SK-N-SH (cell line): ENCODE data around the gene ACSF3. TPM values are rescaled to one million over a fixed set of nuclear protein-coding genes. Genes with fewer than 3 reads are reported as not detected.

Experiments used
- CTCF ChIA-PET: fragments of 300-600, 350-600 bp; formaldehyde crosslinking; extraction: SDS; loops from one replicate; lab custom pipeline; 2021; lab: Yijun Ruan, JAX
- POLR2A ChIA-PET: fragments of 350-600 bp; sonication (Branson Sonifier 250); formaldehyde crosslinking; extraction: SDS; loops from one replicate; lab custom pipeline; 2020; ENCODE audit warnings: antibody characterized with exemption, inconsistent platforms; lab: Yijun Ruan, JAX
- DNase-seq: peaks from one replicate; pipeline ENCODE4 v3.0.0; 2012
- H2AFZ ChIP-seq: fragments of 200-600 bp; sonication (generic); 2 replicates; pipeline ENCODE4 v1.8.1; 2016; ENCODE audit warnings: antibody characterized with exemption, mild to moderate bottlenecking, low read depth
- H3F3A ChIP-seq: fragments of 200-600 bp; sonication (generic); replicated peaks from 2 replicates; pipeline ENCODE3; 2016; ENCODE audit warnings: antibody characterized with exemption, mild to moderate bottlenecking; ENCODE audit not compliant: insufficient read depth
- H3K27ac ChIP-seq, 2 experiments: fragments of 200-500 bp in 1 of 2; fragments of 200-600 bp in 1 of 2; sonication (Bioruptor generic) in 1 of 2; sonication (generic), shearing (Covaris generic) in 1 of 2; 2 replicates each; pipeline versions ENCODE4 v1.5.1 to v1.6.1; 2014 to 2016; ENCODE audit warnings: low read depth in 2 of 2, inconsistent platforms in 1 of 2, low read length in 1 of 2, mild to moderate bottlenecking in 1 of 2, mixed read lengths in 1 of 2
- H3K27me3 ChIP-seq: fragments of 200-600 bp; sonication (generic), shearing (Covaris generic); 2 replicates; pipeline ENCODE4 v1.6.1; 2016; ENCODE audit warnings: mixed run types; ENCODE audit not compliant: insufficient read depth
- H3K36me3 ChIP-seq, 2 experiments: fragments of 200-500 bp in 1 of 2; fragments of 200-600 bp in 1 of 2; sonication (Bioruptor generic) in 1 of 2; sonication (generic) in 1 of 2; replicated peaks in 1 of 2; 2 replicates each; pipeline versions ENCODE3 to v1.5.1; 2014 to 2016; ENCODE audit warnings: low read length in 1 of 2, mild to moderate bottlenecking in 1 of 2; ENCODE audit not compliant: insufficient read depth in 2 of 2, control insufficient read depth in 1 of 2
- H3K4me1 ChIP-seq, 2 experiments: fragments of 200-500 bp in 1 of 2; fragments of 200-600 bp in 1 of 2; sonication (Bioruptor generic) in 1 of 2; sonication (generic), shearing (Covaris generic) in 1 of 2; 2 replicates each; pipeline versions ENCODE4 v1.5.1 to v1.6.1; 2014 to 2016; ENCODE audit warnings: low read depth in 1 of 2, low read length in 1 of 2, mixed run types in 1 of 2; ENCODE audit not compliant: insufficient read depth in 2 of 2, control insufficient read depth in 1 of 2
- H3K4me2 ChIP-seq: fragments of 200-600 bp; sonication (generic), shearing (Covaris generic); 2 replicates; pipeline ENCODE4 v1.6.1; 2017; ENCODE audit warnings: mixed run types
- H3K4me3 ChIP-seq, 2 experiments: fragments of 200-500 bp in 1 of 2; fragments of 200-600 bp in 1 of 2; sonication (Bioruptor generic) in 1 of 2; sonication (generic), shearing (Covaris generic) in 1 of 2; 2 replicates each; pipeline versions ENCODE4 v1.5.1 to v1.8.1; 2014 to 2016; ENCODE audit warnings: low read depth in 2 of 2, inconsistent platforms in 1 of 2, low read length in 1 of 2, mild to moderate bottlenecking in 1 of 2, mixed read lengths in 1 of 2, moderate library complexity in 1 of 2
- H3K79me2 ChIP-seq: fragments of 200-600 bp; sonication (generic); 2 replicates; pipeline ENCODE4 v1.8.1; 2017; ENCODE audit warnings: mild to moderate bottlenecking; ENCODE audit not compliant: insufficient read depth
- H3K9ac ChIP-seq: fragments of 200-600 bp; sonication (generic); 2 replicates; pipeline ENCODE4 v1.6.1; 2017; ENCODE audit warnings: mixed run types
- H3K9me2 ChIP-seq: fragments of 200-600 bp; sonication (generic); 2 replicates; pipeline ENCODE4 v1.6.1; 2017; ENCODE audit warnings: mixed run types
- H3K9me3 ChIP-seq: fragments of 200-600 bp; sonication (generic); 2 replicates; pipeline ENCODE4 v1.6.1; 2017; ENCODE audit warnings: mixed run types, mild to moderate bottlenecking, moderate library complexity
- H4K20me1 ChIP-seq: fragments of 200-600 bp; sonication (generic); 2 replicates; pipeline ENCODE4 v1.6.1; 2017; ENCODE audit warnings: mild to moderate bottlenecking, mixed run types; ENCODE audit not compliant: insufficient read depth
- EP300 ChIP-seq, 2 experiments: IDR thresholded peaks; 2 replicates each; pipeline versions ENCODE4 v1.4.0 to v1.6.1; 2012; ENCODE audit warnings: borderline replicate concordance in 1 of 2, low read depth in 1 of 2, low read length in 1 of 2
- EZH2phosphoT487 ChIP-seq: fragments of 200-600 bp; sonication (generic); IDR thresholded peaks from 2 replicates; pipeline ENCODE4 v1.6.1; 2017; ENCODE audit warnings: low read depth, mixed run types, mild to moderate bottlenecking, antibody characterized with exemption, moderate library complexity, borderline replicate concordance
- FOXJ3 ChIP-seq: sonication (generic); formaldehyde crosslinking; IDR thresholded peaks from 2 replicates; pipeline ENCODE4 v1.5.1; 2020; ENCODE audit warnings: mild to moderate bottlenecking, missing genetic modification reagents
- GABPA ChIP-seq: IDR thresholded peaks from 2 replicates; pipeline ENCODE4 v1.4.0; 2012; ENCODE audit warnings: low read depth, mild to moderate bottlenecking
- GATA2 ChIP-seq: sonication (generic); formaldehyde crosslinking; IDR thresholded peaks from 2 replicates; pipeline ENCODE4 v1.5.0; 2020; ENCODE audit warnings: mild to moderate bottlenecking, missing genetic modification reagents
- MAX ChIP-seq: IDR thresholded peaks from 2 replicates; pipeline ENCODE4 v1.4.0; 2012; ENCODE audit warnings: low read depth
- MEF2A ChIP-seq: IDR thresholded peaks from 2 replicates; pipeline ENCODE4 v1.4.0; 2012; ENCODE audit warnings: low read depth, borderline replicate concordance
- MXI1 ChIP-seq: IDR thresholded peaks from 2 replicates; pipeline ENCODE4 v1.6.1; 2012; ENCODE audit warnings: mild to moderate bottlenecking, low read depth, low read length, improper control_type of control experiment
- POLR2AphosphoS5 ChIP-seq: IDR thresholded peaks from 2 replicates; pipeline ENCODE4 v1.6.1; 2012; ENCODE audit warnings: low read depth, low read length
- RAD21 ChIP-seq: IDR thresholded peaks from 2 replicates; pipeline ENCODE4 v1.6.1; 2012; ENCODE audit warnings: mild to moderate bottlenecking, low read length
- RXRA ChIP-seq: IDR thresholded peaks from 2 replicates; pipeline ENCODE4 v1.4.0; 2012; ENCODE audit warnings: low read depth, mild to moderate bottlenecking, borderline replicate concordance
- TCF12 ChIP-seq: IDR thresholded peaks from 2 replicates; pipeline ENCODE4 v1.4.0; 2012
- ZBTB33 ChIP-seq: IDR thresholded peaks from 2 replicates; pipeline ENCODE4 v1.4.0; 2012; ENCODE audit warnings: low read depth, borderline replicate concordance
- WGBS: methylation state at CpG from one replicate; pipeline ENCODE4 v1.1.6; 2017; ENCODE audit warnings: low lambda C conversion rate; 5-methylcytosine and 5-hydroxymethylcytosine counted together
- polyA plus RNA-seq, 3 experiments: library from polyadenylated mRNA; depleted of rRNA; stranded (reverse); fragments of >200 nt; gene quantifications; 2 replicates each; pipeline ENCODE4 v1.2.3, GENCODE V29; 2012
- TF ChIP-seq, protein P1 (sequence below): IDR thresholded peaks from 2 replicates; pipeline ENCODE4 v1.4.0; 2012; ENCODE audit warnings: low read depth, borderline replicate concordance
- TF ChIP-seq, protein P2 (sequence below): fragments of 150-350 bp; IDR thresholded peaks from 2 replicates; pipeline ENCODE4 v1.6.1; 2016; ENCODE audit warnings: mild to moderate bottlenecking, low read depth, low read length
- TF ChIP-seq, protein P3 (sequence below): IDR thresholded peaks from 2 replicates; pipeline ENCODE4; 2012

Gene ACSF3
- polyA plus RNA-seq, 1 of the 3 experiments (the other 2 are of a cell fraction) = 18.8 TPM

- H4K20me1 ChIP-seq = no peaks in the 10 kb centered on the region
- no peaks in the 10 kb centered on the region for H3K9me3 ChIP-seq
- no peak overlapping the region for H3K4me3 ChIP-seq
- peaks cover 0 to 45% of the 10 kb centered on the region in 2 experiments for H3K36me3 ChIP-seq
- 96% methylated on average over 14 of the region's 14 CpGs for WGBS
- no peak overlapping the region for H2AFZ ChIP-seq
- CTCF ChIA-PET = interaction anchor here (1.0 kb wide), 1 partner anchor 22 kb away, joined by 3 read pairs; no protein-coding TSS in a partner anchor
- no peaks in the 10 kb centered on the region for H3K27me3 ChIP-seq
- DNase-seq = no peak
- H3K9ac ChIP-seq = no peak overlapping the region
- no peaks in the 10 kb centered on the region for H3F3A ChIP-seq
- no peak overlapping the region for H3K27ac ChIP-seq
- no peak overlapping the region for H3K4me2 ChIP-seq
- POLR2A ChIA-PET = no interaction called here
- H3K79me2 ChIP-seq = no peaks in the 10 kb centered on the region
- H3K4me1 ChIP-seq = no peaks in the 10 kb centered on the region
- H3K9me2 ChIP-seq = no peaks in the 10 kb centered on the region
- no peak for TF ChIP-seq TCF12
- no peak for TF ChIP-seq GATA2 (CRISPR knock-in tag)
- TF ChIP-seq, protein P1, sequence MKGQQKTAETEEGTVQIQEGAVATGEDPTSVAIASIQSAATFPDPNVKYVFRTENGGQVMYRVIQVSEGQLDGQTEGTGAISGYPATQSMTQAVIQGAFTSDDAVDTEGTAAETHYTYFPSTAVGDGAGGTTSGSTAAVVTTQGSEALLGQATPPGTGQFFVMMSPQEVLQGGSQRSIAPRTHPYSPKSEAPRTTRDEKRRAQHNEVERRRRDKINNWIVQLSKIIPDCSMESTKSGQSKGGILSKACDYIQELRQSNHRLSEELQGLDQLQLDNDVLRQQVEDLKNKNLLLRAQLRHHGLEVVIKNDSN = no peak
- TF ChIP-seq FOXJ3 (CRISPR knock-in tag) = no peak
- no peak for TF ChIP-seq EZH2phosphoT487
- no peak for TF ChIP-seq RAD21
- TF ChIP-seq GABPA = no peak
- no peak for TF ChIP-seq ZBTB33
- TF ChIP-seq POLR2AphosphoS5 = no peak
- TF ChIP-seq MEF2A = no peak
- TF ChIP-seq MXI1 = no peak
- no peak for TF ChIP-seq MAX
- TF ChIP-seq RXRA = no peak
- TF ChIP-seq, protein P2, sequence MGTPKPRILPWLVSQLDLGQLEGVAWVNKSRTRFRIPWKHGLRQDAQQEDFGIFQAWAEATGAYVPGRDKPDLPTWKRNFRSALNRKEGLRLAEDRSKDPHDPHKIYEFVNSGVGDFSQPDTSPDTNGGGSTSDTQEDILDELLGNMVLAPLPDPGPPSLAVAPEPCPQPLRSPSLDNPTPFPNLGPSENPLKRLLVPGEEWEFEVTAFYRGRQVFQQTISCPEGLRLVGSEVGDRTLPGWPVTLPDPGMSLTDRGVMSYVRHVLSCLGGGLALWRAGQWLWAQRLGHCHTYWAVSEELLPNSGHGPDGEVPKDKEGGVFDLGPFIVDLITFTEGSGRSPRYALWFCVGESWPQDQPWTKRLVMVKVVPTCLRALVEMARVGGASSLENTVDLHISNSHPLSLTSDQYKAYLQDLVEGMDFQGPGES = no peak
- TF ChIP-seq EP300 (IDR thresholded peaks at IDR 0.05; ENCODE audit: borderline replicate concordance in 1 of 2, low read depth in 1 of 2, low read length in 1 of 2) = no peak
- TF ChIP-seq, protein P3, sequence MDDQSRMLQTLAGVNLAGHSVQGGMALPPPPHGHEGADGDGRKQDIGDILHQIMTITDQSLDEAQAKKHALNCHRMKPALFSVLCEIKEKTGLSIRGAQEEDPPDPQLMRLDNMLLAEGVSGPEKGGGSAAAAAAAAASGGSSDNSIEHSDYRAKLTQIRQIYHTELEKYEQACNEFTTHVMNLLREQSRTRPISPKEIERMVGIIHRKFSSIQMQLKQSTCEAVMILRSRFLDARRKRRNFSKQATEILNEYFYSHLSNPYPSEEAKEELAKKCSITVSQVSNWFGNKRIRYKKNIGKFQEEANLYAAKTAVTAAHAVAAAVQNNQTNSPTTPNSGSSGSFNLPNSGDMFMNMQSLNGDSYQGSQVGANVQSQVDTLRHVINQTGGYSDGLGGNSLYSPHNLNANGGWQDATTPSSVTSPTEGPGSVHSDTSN = no peak
Observed at GRCh38 chr16:89110641-89111040, 17.0 kb downstream of the ACSF3 start.
